Ishikawa (cell line): Measurements from ENCODE around the gene NCF2.

Experiments
- CEBPB ChIP-seq: IDR thresholded peaks from 2 replicates; pipeline ENCODE4 v1.6.1; 2012
- CREB1 ChIP-seq: IDR thresholded peaks from 2 replicates; pipeline ENCODE4 v1.6.1; 2012; ENCODE audit warnings: low read depth
- EGR1 ChIP-seq: IDR thresholded peaks from 2 replicates; pipeline ENCODE4 v1.6.1; 2012
- EP300 ChIP-seq: IDR thresholded peaks from 2 replicates; pipeline ENCODE4 v1.6.1; 2012; ENCODE audit warnings: borderline replicate concordance
- FOXM1 ChIP-seq: IDR thresholded peaks from 2 replicates; pipeline ENCODE4 v1.6.1; 2012; ENCODE audit warnings: low read depth, borderline replicate concordance
- MAX ChIP-seq: IDR thresholded peaks from 2 replicates; pipeline ENCODE4 v1.6.1; 2012
- NFIC ChIP-seq: IDR thresholded peaks from 2 replicates; pipeline ENCODE4 v1.6.1; 2012
- RAD21 ChIP-seq: IDR thresholded peaks from 2 replicates; pipeline ENCODE4 v1.6.1; 2012; ENCODE audit warnings: low read depth
- REST ChIP-seq: IDR thresholded peaks from 2 replicates; pipeline ENCODE4 v1.6.1; 2012; ENCODE audit warnings: low read depth, mild to moderate bottlenecking
- TAF1 ChIP-seq: IDR thresholded peaks from 2 replicates; pipeline ENCODE4 v1.6.1; 2012; ENCODE audit warnings: low read depth, mild to moderate bottlenecking
- TCF12 ChIP-seq: IDR thresholded peaks from 2 replicates; pipeline ENCODE4 v1.6.1; 2012; ENCODE audit warnings: low read depth
- TEAD4 ChIP-seq: IDR thresholded peaks from 2 replicates; pipeline ENCODE4 v1.6.1; 2012
- USF1 ChIP-seq: IDR thresholded peaks from 2 replicates; pipeline ENCODE4 v1.6.1; 2012
- YY1 ChIP-seq: IDR thresholded peaks from 2 replicates; pipeline ENCODE4 v1.6.1; 2012; ENCODE audit warnings: low read depth
- ZBTB7A ChIP-seq: IDR thresholded peaks from 2 replicates; pipeline ENCODE4 v1.6.1; 2012; ENCODE audit warnings: low read depth

The NCF2 gene

GRCh38 chr1:183586926-183587325 is 3.3 kb downstream of the NCF2 start:
- TF ChIP-seq TAF1 (no peak), ZBTB7A (no peak)

GRCh38 chr1:183586455-183586854 is 3.8 kb downstream of the NCF2 start:
- TF ChIP-seq REST (no peak), RAD21 (no peak), CEBPB (no peak), MAX (no peak), FOXM1 (no peak), TAF1 (no peak), CREB1 (no peak), USF1 (no peak), YY1 (no peak), TCF12 (no peak), EGR1 (no peak), NFIC (no peak), EP300 (no peak), TEAD4 (no peak)

GRCh38 chr1:183585038-183585437 is 5.2 kb downstream of the NCF2 start:
- TF ChIP-seq TCF12 = no peak
- TF ChIP-seq EGR1 = no peak
- TF ChIP-seq TAF1 = no peak
- no peak for TF ChIP-seq EP300
- TF ChIP-seq REST = no peak
- TF ChIP-seq FOXM1 = no peak
- no peak for TF ChIP-seq YY1
- no peak for TF ChIP-seq TEAD4
- TF ChIP-seq ZBTB7A = no peak
- no peak for TF ChIP-seq MAX
- TF ChIP-seq CEBPB = no peak
- TF ChIP-seq CREB1 = no peak
- TF ChIP-seq NFIC = no peak
- no peak for TF ChIP-seq RAD21
- TF ChIP-seq USF1 = no peak

GRCh38 chr1:183584147-183584546 is 6.1 kb downstream of the NCF2 start:
- no peak for TF ChIP-seq EGR1
- no peak for TF ChIP-seq TEAD4
- no peak for TF ChIP-seq RAD21
- no peak for TF ChIP-seq REST
- TF ChIP-seq MAX = no peak
- TF ChIP-seq FOXM1 = no peak
- TF ChIP-seq EP300 = no peak
- no peak for TF ChIP-seq CREB1
- TF ChIP-seq CEBPB = peak; percentile 93

- TF ChIP-seq NFIC = no peak
- TF ChIP-seq EGR1 = no peak
- TF ChIP-seq TCF12 = no peak
- TF ChIP-seq RAD21 = no peak
- no peak for TF ChIP-seq ZBTB7A
- no peak for TF ChIP-seq TAF1
- no peak for TF ChIP-seq CREB1
- TF ChIP-seq FOXM1 = no peak
- TF ChIP-seq CEBPB = no peak
- no peak for TF ChIP-seq MAX
- TF ChIP-seq REST = no peak
- no peak for TF ChIP-seq TEAD4
- no peak for TF ChIP-seq EP300
- TF ChIP-seq USF1 = no peak
These were observed 6.8 kb downstream of the NCF2 start for GRCh38 chr1:183583466-183583865.
